Nasal cavity respiratory epithelium epithelial cell of viscerocranial mucosa (primary cell): ENCODE results near the gene CYB561A3. TPM values are rescaled to one million over a fixed set of nuclear protein-coding genes. Genes with fewer than 3 reads are reported as not detected.

ENCODE experiments used
- total RNA-seq: library from RNA; depleted of rRNA; stranded (reverse); fragments of >200 nt; gene quantifications from 2 replicates; pipeline ENCODE4 v1.2.3, GENCODE V29; 2014

CYB561A3 gene
- total RNA-seq, result 36.2 and 108 TPM in 2 replicates

GRCh38 chr11:61361741-61362541 lies at the start of gene CYB561A3, which contains the start of gene TMEM138:
TSS of gene CYB561A3 (minus strand) at chr11:61361882. CDS start at chr11:61356713, 5,169 bp downstream.
TSS of gene TMEM138 (plus strand) at chr11:61362374. CDS start at chr11:61364391, 2,017 bp downstream.

GRCh38 chr11:61332797-61333549 lies 28.7 kb downstream of the CYB561A3 start, which contains the start of the genes DDB1 and TKFC:
TSS of gene DDB1 (minus strand) at chr11:61333105. CDS start at chr11:61332968, 137 bp downstream.
TSS of gene TKFC (plus strand) at chr11:61333228. CDS start at chr11:61334729, 1,501 bp downstream.

Other genes starting within 250 kb of the CYB561A3 start
- gene VPS37C, start 200.5 kb downstream of the CYB561A3 start, total RNA-seq, result 12.0 and 13.2 TPM in 2 replicates
- gene PGA3, start 158.4 kb downstream of the CYB561A3 start, total RNA-seq, result not detected in 2 replicates
- gene PGA4, start 139.5 kb downstream of the CYB561A3 start, total RNA-seq, result not detected in 2 replicates
- not detected in 2 replicates for gene PGA5, start 120.7 kb downstream of the CYB561A3 start, total RNA-seq
- under 0.01 and 0.57 TPM in 2 replicates for gene VWCE, start 66.6 kb downstream of the CYB561A3 start, total RNA-seq
- gene DDB1, start 28.8 kb downstream of the CYB561A3 start, total RNA-seq, result 186 and 202 TPM in 2 replicates
- 27.5 and 32.1 TPM in 2 replicates for gene TKFC, start 28.7 kb downstream of the CYB561A3 start, total RNA-seq
- gene TMEM138, start 492 bp upstream of the CYB561A3 start, total RNA-seq, result 17.1 and 35.9 TPM in 2 replicates
- 7.9 and 11.4 TPM in 2 replicates for gene TMEM216, start 30.7 kb upstream of the CYB561A3 start, total RNA-seq
- gene CPSF7, start 68.1 kb upstream of the CYB561A3 start, total RNA-seq, result 15.0 and 24.6 TPM in 2 replicates
- gene SDHAF2, start 68.2 kb upstream of the CYB561A3 start, total RNA-seq, result 23.9 and 28.0 TPM in 2 replicates
- under 0.01 TPM in 1 of 2 replicates, not detected in the other for gene LRRC10B, start 146.9 kb upstream of the CYB561A3 start, total RNA-seq
- gene SYT7, start 219.2 kb upstream of the CYB561A3 start, total RNA-seq, result 28.0 and 39.9 TPM in 2 replicates